D341Med (cell line): Measurements from ENCODE around the gene AMH.

Source experiments
- DNase-seq: peaks from one replicate; pipeline ENCODE4 v3.0.0; 2012; ENCODE audit warnings: low spot score

The AMH gene

GRCh38 chr19:2235381-2236063, 13.6 kb upstream of the AMH start:
- no peak for DNase-seq

GRCh38 chr19:2236064-2236313, 13.1 kb upstream of the AMH start:
- no peak for DNase-seq

- peak; percentile 99 for DNase-seq
These were observed 12.6 kb upstream of the AMH start, which contains the start of the genes PLEKHJ1 and SF3A2 for GRCh38 chr19:2236314-2237050. PLEKHJ1 (minus strand) TSS chr19:2236329; CDS start chr19:2236248, 81 bp downstream. SF3A2 (plus strand) TSS chr19:2236824; CDS start chr19:2243419, 6,595 bp downstream.

GRCh38 chr19:2237051-2237868, 11.9 kb upstream of the AMH start:
- DNase-seq = no peak

DNA sequence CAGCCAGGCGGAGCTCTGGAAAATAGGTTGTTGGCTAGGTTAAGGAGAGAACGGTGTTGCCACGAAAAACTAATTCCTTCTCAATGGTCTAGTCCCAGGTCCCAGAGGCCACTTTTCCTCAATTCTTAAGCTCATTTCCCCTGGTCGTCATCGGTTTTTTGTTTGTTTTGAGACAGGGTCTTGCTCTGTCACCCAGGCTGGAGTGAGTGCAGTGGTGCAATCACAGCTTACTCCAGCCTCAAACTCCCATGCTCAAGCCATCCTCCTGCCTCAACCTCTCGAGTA, 11.3 kb upstream of the AMH start:
- no peak for DNase-seq

GRCh38 chr19:2239173-2239572, 9.9 kb upstream of the AMH start:
- no peak for DNase-seq

DNA sequence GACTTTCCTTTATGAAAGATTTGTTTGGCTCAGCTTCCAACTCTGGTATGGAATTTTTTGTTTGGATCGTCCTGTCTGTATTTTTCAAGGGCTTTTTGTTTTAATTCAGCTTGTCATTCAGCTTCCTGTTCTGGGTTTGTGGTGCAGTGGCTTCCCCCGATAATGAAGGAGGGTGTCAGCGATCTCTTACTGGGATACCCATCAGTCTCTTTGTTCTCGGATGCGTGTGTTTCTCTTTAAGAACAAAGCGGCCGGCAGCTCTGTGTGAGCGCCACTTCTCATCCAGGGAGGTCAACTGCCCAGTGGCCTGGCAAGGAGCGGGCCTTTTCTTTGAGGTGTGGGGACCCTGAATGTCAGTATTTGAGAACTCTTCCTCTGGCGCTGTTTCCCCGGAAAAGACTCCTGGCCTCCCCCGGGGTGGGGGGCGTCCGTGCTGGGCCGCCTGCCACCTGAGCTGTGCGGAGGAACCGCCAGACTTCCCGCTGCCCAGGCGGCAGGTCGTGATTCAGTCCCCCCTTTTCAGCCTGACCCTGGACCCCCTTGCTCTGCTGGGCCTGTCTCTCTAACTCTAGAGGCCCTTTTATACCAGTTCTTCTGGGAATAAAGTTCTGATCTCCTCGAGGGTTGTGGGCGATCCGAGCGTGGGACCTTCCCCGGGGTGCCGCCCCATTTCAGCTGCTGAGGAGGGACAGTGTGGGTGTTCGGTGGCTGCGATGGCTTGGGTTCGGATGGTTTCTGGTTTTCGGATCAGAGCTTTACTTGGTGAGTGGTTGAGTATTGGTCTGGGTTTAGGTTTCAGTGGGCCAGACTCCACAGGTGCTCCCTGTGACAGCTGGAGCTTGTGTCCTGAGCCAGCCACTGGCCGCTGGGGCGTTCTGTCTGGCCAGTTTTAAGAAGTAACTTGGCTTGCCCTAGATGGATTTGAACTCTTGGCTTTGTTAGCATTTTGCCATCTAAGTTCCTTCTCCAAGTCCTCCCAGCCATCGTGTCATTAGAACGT, 9.1 kb upstream of the AMH start:
- no peak for DNase-seq

GRCh38 chr19:2240881-2241760, 8.0 kb upstream of the AMH start:
- no peak for DNase-seq

- DNase-seq = no peak
These were observed 7.0 kb upstream of the AMH start for GRCh38 chr19:2242092-2242537.

DNA sequence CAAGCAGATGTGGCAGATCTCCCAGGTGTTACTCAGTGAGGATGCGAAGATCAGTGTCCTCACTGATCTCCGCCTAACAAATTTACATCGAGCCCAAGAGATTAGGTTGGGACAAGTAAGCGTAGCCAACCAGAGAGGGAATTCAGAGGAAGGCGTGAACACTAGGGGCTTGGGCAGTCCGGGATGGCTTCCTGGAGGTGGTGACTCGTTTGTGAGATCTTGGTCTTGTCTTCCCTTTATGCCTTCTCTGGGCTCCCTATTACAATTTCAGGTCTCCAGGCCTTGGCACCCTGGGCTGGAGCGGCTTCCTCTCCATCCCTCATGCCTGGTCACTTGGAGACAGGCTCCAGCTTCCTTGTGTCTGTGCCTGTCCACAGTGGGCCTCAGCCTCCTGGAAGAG, 6.3 kb upstream of the AMH start:
- DNase-seq = no peak

DNA sequence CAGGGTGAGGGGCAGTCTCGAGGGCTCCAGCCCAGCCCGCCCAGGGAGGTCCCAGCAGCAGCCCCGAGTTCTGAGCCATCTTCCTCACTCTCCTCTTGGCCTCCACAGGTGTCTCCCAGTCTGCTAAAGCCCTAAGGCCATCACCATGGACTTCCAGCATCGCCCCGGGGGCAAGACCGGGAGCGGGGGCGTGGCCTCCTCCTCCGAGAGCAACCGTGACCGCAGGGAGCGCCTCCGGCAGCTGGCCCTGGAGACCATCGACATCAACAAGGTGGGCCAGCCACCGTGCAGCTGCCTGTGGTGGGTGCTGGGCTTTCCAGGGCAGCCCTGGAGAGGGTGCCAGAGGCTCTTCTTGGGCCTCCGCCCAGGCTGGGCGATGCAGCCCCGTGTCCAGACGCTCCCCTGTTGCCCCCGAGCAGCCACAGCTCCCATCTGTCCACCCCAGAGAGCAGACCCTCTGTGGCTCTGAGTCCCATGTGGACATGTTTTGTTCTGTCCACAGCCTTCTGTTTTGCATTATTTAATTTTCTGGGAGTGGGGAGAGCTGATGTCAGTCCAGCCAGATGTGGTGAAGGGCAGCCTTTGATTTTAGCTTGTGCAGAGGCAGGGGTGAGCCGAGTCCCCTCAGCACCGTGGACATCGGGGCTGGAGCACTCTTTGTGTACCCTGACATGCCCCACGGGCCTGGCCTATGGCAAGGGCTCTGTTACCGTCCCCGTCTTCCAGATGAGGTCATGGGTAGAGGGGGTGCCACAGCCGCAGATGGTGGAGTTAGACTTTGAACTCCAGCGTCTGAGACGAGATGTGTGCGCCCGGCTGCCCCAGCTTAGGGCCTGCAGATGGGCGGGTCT, 5.6 kb upstream of the AMH start:
- no peak for DNase-seq

DNA sequence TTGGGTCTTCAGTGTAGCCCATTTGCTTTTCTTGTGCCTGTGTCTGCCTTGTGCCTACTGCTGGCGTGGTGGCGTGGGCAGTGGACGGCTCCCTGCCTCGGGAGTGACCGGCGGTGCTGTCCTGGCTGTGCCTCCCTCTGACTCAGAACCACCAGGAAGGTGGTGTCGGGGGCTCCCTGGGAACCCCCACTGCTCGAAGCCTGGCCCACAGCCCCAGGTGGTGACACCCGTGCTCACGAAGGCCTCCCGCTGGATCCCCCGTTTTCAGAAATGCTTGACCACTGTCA, 5.1 kb upstream of the AMH start:
- DNase-seq = no peak

GRCh38 chr19:2244486-2244885, 4.6 kb upstream of the AMH start:
- no peak for DNase-seq

DNA sequence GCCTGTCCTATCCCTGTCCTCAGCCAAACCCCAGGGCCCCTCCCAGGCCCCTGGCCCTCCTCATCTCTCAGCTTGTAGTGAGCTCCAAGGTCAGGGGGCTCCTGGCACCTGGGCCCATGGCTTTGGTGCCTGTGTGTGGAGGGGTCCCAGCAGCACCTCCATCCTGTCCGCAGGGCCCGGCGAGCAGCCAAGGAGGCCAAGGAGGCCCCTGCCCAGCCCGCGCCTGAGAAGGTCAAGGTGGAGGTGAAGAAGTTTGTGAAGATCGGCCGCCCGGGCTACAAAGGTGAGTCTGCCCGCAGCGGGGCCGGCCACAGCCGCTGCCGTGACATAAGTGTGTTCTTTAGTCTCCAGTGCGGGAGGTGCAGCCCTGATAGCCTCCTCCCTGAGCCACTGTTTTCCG, 3.9 kb upstream of the AMH start:
- DNase-seq = no peak

DNA sequence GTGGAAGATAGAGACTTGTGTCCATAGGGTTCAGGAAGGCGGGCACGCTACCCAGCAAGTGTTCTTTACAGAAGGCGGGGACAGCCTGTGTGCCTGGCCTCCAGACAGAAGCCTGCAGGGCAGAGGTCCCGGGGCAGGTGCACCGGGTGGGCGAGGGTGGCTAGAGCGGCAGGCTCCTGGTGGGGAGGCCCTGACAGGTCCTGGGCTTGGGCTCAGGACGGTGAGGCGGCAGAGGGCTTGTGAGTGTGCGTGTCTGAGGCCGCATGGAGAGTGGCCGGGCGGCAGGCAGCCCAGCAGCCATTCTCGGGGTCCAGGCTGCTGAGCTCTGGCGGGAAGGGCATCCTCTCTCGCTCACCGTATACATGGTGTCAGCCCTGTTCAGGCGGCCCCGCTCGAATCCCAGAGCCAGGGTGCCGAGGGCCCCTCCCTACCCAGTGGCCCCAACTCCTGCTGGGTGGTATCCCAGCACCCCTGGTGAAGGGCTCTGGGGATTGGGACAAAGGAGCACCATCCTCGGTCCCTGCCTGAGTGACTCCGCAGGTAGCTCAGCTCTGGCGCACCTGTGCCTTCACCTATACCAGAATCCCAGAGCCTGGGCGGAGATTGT, 3.0 kb upstream of the AMH start:
- DNase-seq = no peak

DNA sequence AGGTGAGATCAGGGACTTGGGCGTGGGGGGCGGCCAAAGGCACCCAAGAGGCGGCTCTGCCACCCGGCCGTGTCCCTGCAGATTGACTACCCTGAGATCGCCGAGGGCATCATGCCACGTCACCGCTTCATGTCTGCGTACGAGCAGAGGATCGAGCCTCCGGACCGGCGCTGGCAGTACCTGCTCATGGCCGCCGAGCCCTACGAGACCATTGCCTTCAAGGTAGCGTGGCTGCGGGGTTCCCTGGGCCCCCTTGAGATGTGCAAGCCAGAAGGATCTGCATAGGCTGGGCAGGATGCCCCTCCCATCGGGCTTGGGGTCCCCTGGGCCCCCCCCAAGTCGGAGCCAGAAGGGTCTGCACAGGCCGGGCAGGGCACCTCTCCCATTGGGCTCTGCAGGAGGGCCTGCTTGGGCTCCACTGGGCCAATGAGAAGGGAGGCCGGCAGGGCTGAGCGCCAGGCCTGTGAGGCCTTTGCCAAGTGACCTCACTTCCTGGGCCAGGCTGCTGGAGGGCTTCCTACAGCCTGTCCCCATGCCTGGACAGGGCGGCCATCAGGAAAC, 2.2 kb upstream of the AMH start:
- DNase-seq = no peak

DNA sequence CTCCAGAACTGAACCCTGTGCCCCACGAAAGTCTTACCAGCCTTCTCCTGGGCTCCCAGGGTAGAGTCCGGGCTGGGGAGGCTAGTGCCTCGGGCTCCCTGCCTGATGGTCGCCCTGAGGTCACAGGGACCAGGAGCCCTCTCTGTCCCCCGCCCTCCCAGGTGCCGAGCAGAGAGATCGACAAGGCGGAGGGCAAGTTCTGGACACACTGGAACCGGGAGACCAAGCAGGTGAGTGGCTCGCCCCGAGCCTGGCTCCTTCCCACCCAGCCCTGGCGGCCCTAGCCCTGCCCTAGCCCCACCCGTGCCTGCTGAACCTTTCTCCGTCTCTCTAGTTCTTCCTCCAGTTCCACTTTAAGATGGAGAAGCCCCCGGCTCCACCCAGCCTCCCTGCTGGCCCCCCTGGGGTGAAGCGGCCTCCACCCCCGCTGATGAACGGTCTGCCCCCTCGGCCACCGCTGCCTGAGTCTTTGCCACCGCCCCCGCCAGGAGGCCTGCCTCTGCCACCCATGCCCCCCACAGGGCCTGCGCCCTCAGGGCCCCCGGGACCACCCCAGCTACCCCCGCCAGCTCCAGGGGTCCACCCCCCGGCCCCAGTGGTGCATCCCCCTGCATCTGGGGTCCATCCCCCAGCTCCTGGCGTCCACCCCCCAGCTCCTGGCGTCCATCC, 1.6 kb upstream of the AMH start:
- DNase-seq = no peak

DNA sequence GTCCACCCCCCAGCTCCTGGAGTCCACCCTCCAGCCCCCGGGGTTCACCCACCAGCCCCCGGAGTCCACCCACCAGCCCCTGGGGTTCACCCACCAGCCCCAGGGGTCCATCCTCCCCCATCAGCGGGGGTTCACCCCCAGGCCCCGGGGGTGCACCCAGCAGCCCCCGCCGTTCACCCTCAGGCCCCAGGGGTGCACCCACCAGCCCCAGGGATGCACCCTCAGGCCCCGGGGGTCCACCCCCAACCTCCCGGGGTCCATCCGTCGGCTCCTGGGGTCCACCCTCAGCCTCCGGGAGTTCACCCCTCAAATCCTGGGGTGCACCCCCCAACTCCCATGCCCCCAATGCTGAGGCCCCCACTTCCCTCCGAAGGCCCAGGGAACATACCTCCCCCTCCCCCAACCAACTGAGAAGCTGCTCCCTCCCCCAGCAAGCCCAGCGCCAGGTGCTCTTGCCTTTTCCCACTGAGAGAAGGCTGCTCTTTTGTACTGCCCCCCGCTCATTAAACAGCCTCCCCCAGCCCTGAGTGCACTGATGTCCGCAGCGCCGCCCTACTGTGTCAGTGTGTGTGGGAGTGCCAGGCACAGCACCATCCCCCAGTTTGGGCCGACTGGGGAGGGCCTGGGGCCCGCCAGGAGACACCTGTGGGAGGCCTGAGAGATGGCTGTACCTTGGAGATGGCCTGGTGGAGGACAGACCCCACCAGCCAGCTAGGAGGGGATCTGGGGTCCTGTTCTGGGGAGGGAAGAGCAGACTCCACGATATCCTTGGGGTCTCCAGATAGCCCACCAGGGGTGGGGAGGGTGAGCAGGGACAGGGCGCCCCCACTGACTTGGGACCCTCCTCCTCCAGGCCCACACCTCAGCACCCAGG, 750 bp upstream of the AMH start:
- DNase-seq = no peak
